Smooth muscle cell of trachea (primary cell): ENCODE data around the gene RBP2. TPM values are rescaled to one million over a fixed set of nuclear protein-coding genes. Genes with fewer than 3 reads are reported as not detected.

ENCODE experiments used
- total RNA-seq: library from RNA; depleted of rRNA; stranded (reverse); fragments of >200 nt; gene quantifications from 2 replicates; pipeline ENCODE4 v1.2.1, GENCODE V29; 2014

Gene RBP2
- total RNA-seq, result not detected in 2 replicates

DNA sequence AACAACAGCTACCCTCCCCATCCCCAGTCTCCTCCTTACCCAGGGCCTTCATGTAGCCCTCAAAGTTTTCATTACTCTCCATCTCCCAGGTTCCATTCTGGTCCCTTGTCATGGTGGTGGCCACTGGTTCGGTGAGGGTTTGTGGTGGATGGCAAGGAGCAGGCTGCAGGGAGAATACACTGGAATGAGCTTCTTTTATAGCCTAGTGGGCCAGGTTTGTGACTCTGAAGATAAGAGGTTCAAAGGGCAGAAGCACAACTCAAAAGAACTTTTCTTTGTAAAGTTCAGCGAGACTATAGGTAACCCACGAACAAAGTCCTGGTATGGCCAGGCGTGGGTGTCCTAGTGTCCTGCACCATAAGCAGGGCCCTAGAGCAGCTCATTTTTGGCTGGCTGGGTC is at the start of gene RBP2:
Gene RBP2 (minus strand): TSS at position 169 of the 400 bp plus-strand sequence. CDS start 57 bp downstream, at position 112.

Other genes with a start within 250 kb of the RBP2 start
- gene MRPS22, start 132.5 kb downstream of the RBP2 start, total RNA-seq, result 67.3 and 116 TPM in 2 replicates
- 261 and 288 TPM in 2 replicates for gene COPB2, start 86.9 kb downstream of the RBP2 start, total RNA-seq
- gene RBP1, start 63.2 kb upstream of the RBP2 start, total RNA-seq, result 0.99 and 1.6 TPM in 2 replicates
- 0.73 and 0.83 TPM in 2 replicates for gene NMNAT3, start 201.5 kb upstream of the RBP2 start, total RNA-seq